ENCODE results near the gene THTPA.
"Not testable (repeated sequence)": the region's sequence is repeated elsewhere in the genome, so short reads cannot be mapped to it uniquely, and the experiment has no call there.

Gene THTPA

DNA sequence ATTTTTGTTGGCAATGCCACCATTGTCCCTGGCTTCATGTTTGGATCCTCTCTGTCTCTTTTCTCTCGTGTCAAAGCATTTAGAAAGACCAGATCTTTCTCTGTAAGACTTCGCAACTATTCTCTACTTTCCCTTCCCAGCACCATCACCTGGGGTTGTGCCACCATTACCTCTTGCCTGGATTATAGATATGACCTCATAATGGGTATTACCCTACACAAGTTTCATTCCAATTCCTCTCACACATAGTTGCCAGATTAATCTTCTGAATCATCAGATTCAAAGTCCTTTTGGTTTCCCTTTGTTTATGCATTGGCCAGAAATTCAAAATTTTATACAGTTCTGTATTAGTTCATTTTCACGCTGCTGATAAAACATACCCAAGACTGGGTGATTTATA, 52.9 kb downstream of the THTPA start:
- in situ Hi-C loops (cut with MboI; ENCODE audit: low sequenced_read_pairs) = no loop called here

DNA sequence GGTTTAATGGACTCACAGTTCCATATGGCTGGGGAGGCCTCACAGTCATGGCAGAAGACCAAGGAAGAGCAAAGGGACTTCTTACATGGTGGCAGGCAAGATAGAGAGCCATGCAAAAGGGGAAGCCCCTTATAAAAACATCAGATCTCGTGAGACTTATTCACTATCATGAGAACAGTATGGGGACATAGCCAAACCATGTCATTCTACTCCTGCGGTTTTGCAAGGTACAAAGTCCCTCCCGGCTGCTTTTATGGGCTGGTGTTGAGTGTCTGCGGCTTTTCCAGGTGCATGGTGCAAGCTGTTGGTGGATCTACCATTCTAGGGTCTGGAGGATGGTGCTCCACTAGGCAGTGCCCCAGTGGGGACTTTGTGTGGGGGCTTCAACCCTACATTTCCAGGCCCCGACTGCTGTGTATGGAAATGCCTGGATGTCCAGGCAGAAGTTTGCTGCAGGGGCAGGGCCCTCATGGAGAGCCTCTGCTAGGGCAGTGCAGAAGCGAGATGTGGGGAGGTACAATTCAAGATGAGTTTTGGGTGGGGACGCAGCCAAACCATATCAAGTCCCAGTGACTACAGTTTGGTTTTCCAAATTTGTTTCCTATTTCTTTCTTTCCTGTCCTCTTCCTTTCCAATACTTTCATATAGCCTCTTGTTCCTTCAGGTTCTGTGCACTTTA, 53.5 kb downstream of the THTPA start:
- in situ Hi-C loops (cut with MboI; ENCODE audit: low sequenced_read_pairs) = not testable (repeated sequence)

Measured in HL-60/S4 treated with retinoic acid at 250 ng/mL for 4 days and 3 days (cell line).